NCI-H128 (cell line): Measurements from ENCODE around the gene NAAA.
"Not testable (repeated sequence)": the region's sequence is repeated elsewhere in the genome, so short reads cannot be mapped to it uniquely, and the experiment has no call there.

ENCODE experiments used
- DNase-seq: peaks from one replicate; lab custom pipeline; 2025; ENCODE audit not compliant: unreplicated experiment; lab: John Stamatoyannopoulos, UW

Gene NAAA

DNA sequence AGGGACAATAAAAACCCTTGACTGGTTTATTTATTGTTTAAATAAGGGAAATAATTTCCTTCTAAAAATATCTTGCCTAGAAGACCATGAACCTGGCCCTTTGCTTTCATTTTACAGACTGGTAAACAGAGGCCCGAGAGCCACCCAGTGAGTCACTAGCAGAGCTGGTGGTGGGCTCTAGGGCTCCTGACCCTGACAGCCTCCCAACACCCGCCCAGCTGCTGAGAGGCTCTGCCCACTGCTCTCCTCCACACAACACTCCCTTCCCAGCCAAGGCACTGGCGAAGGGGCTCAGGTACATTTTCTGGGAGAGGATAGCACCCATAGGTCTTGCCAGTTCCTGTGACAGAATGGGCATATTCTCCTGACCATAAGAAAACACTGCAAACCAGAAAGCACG is 20.5 kb downstream of the NAAA start:
- no peak for DNase-seq

DNA sequence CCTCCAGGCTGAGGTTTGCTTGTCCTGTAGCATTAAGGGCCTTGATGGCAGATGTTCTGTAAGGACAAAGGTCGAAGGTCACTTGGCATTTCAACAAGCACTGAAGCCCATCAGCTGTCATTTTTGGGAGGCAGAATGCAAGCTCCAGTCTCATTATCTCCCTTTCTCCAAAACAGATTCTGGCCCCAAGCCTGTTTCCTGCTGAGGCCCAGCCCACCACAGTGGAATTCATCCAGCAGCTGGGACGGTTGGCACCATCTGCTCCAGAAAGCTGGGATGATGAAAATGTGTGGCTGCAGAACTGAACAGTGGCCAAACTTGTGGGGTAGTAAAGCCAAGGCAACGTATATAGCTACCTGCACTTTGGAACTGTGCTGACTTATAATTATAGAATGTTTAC is 20.9 kb downstream of the NAAA start:
- DNase-seq = no peak

DNA sequence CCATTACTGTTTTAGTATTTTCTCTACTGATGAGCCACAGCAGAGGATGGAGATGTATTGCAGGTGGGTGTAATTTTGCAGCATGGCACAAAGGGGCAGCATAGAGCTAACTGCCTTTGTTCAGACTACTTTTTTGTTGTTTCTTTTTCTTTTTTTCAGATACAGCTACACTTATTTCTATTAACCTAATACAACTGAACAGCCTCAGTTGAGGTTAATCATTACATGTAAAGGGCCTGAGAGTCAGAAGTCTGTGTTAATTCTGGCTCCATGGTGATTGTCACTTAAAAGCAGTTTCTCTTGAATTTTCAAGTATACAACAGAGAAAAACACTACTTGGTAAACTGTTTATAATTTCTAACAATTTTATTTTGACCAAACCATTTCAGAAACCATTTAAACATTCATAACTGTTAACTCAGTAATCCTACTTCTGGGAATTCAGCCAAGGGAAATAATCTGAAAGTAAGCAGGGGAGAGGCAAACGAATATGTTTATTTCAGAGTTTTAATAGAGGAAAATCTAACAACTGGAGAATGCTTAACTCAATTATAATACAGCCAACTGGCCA is 24.6 kb downstream of the NAAA start:
- DNase-seq = no peak

DNA sequence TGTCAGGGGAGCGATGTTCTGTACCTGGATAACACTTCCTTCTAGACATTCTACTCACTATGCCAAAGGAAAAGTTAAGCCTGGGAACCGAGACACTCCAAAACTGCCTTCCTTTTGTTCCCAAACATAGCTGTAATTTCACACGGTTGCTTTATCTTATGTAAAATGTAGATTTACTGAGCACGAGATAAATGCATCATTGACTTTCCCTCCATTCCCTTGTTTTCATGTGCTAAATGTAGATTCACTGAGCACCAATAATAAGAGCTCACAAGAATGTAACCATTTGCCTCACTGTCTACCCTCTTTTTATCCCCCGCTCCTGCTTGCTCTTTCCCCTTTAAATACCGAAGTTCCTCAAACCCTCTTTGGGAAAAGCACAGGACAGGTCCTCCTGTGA is 27.8 kb downstream of the NAAA start:
- DNase-seq = no peak

DNA sequence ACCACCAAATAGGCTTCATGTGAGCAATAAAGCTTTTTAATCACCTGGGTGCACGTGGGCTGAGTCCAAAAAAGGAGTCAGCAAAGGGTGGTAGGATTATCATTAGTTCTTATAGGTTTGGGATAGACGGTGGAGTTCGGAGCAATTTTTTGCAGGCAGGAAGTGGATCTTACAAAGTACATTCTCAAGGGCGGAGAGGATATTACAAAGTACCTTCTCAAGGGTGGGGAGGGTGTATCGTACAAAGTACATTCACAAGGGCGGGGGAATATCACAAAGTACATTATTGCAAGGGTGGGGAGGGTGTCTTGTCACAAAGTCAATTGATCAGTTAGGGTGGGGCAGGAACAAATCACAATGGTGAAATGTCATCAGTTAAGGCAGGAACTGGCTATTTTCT is 30.0 kb downstream of the NAAA start:
- DNase-seq = not testable (repeated sequence)

DNA sequence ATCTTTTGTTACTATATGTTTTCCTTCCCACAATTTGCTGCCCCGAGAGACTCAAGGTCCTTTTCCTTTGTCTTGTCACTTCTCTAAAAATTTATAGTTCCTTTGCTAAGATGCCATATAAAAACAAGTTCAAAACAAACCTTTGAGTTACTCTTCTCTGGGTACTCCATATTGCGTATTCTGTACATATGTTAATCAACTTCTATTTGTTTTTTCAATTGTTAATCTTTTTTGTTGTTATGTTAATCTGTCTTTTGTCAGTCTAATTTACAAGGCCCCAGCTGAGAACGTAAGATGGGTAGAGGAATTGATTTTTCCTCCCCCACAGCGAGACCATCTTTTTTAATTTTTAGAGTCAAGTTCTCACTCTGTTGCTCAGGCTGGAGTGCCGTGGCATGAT is 31.4 kb downstream of the NAAA start:
- DNase-seq = no peak

DNA sequence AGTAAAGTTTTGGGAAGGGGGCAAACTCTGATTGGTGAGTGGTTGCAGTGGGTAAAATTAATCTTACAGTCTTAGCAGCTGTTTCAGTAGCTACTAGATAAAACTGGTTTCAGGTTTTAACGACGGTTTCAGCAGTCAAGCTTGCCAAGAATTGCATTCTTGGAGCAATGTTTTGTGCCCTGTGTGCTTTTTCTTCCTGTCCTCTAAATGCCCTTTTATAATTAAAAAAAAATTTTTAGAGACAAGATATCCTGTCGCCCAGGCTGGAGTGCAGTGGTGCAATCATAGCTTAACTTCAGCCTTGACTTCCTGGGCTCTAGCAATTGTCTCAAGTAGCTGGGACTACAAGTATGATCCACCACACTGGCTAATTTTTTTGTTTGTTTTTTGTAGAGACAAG is 32.3 kb downstream of the NAAA start:
- DNase-seq = no peak

DNA sequence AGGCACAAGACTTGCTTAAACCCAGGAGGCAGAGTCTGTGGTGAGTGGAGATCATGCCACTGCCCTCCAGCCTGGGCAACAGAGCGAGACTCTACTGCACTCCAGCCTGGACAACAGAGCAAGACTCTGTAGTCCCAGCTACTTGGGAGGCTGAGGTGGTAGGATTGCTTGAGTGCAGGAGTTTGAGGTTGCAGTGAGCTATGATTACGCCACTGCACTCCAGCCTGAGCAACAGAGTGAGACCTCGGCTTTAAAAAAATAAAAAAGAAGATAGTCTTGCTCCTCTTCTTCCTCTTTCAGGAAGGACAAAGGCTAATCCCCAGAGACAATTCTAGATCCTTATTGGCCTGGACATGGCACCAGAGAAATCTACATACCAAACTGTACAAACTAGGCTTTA is 32.8 kb downstream of the NAAA start:
- DNase-seq = no peak

DNA sequence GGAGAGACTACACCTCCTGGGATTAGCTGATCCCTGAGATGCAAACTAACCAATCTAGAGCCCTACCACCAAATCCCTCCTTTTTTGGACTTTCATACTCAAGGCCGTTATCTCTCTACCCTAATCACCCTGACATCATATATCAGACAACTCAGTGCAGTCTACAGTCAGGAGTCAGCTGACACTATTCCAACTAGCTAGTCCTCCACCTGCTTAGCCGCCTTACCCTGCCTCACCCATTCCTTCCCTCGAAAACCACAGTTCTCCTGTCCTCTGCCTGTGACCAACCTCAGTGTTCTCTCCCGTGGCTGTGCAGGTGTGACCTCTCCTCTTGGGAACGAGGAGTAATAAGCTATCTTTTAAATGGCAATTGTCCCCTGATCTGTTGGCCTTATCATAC is 36.7 kb downstream of the NAAA start:
- DNase-seq = no peak

DNA sequence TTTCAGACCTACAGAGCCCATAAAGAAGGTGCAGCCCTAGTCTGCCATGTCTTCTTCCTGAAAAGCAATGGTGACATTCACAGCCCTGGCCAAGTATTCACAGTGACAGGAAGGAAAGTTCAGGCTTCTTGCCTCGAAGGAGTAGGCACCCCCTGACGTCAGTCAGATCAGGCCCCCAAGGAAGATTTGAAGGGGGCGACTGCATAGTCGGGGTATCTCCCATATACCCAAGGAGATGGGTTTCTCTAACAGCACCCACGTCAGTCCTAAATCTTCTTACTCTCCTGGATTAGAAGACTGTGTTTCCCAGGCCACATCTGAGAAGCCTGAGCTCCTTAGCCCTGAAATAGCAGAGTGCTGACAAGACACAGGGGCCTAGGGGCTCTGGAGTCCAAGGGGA is 38.5 kb downstream of the NAAA start, which contains the start of gene PPEF2:
Gene PPEF2 (minus strand): TSS at position 101 of the 400 bp plus-strand sequence. CDS start 6,127 bp downstream, outside the sequence.
- DNase-seq = no peak

DNA sequence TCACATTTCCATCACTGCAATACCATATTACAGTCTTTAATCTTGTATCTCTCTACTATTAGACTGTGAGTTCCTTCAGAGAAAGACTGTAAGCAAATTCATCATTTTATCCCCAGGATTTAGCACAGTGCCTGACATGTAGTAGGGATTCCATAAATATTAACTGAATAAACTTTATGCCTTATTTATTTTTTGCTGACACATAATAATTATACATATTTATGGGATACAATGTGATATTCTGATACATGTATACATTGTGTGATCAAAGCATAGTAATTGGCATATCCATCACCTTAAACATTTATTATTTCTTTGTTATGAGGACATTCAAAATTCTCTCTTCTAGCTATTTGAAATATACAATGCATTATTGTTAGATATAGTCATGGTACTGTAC is 42.3 kb downstream of the NAAA start:
- DNase-seq = no peak

DNA sequence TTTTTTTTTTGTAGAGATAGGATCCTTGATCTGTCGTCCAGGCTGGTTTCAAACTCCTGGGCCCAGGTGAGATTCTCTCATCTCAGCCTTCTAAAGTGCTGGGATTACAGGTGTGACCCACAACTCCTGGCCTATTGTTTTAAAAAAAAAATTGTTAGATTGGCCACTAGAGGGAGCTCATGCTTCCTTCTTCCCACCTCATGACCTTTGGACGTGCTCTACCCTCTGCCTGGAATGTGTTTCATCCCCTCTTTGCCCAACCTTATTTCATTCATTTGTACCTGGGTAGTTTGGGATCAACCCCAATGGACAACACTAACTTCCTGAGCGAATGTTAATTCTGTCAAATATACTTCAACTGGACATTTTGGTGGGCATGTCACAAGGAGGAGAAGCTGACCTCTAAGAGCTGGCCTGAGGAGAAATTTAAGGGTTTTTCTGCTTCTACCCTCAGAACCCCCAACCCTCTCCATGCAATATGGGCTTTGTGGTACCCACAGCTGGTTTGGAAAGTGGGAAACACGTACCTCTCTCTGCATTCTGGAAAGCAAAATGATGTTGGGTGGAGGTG is 45.0 kb downstream of the NAAA start:
- no peak for DNase-seq

DNA sequence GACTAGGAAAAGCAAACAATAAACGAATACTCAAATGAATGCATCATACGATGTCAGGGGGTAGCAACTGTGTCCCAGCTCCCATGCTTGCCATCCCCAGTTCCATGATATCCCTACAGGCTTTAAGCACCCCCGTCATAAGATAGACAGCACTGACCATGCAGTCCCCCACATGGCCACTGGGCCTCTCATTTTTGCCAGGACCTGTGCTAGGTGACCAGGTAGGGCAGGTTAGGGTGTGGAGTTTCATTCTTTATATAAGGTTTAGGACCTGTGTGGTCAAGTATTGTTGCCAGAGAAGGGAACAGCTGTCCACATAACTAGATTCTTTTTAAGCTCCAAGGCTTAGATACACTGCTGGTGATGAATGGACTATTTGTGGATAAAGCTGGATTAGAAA is 48.3 kb downstream of the NAAA start:
- no peak for DNase-seq

DNA sequence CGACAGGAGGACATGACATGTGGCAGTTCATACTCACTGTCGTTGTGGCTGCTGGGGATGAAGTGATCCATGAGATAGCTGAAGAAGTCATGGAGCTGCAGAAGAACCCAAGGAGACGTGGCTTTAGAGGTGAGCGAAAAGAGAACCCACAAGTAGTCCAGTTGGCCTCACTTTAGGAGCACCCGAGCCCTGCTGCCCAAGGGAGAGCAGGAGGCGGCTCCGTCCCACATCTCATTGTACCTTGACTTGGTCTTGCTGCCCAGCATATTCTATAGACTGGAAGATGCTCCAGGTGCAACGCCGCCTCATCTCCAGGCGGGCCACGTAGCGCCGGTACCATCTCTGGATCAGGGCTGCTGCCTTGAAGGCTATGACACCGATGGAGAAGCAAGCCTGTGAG is 49.2 kb downstream of the NAAA start:
- DNase-seq = no peak

DNA sequence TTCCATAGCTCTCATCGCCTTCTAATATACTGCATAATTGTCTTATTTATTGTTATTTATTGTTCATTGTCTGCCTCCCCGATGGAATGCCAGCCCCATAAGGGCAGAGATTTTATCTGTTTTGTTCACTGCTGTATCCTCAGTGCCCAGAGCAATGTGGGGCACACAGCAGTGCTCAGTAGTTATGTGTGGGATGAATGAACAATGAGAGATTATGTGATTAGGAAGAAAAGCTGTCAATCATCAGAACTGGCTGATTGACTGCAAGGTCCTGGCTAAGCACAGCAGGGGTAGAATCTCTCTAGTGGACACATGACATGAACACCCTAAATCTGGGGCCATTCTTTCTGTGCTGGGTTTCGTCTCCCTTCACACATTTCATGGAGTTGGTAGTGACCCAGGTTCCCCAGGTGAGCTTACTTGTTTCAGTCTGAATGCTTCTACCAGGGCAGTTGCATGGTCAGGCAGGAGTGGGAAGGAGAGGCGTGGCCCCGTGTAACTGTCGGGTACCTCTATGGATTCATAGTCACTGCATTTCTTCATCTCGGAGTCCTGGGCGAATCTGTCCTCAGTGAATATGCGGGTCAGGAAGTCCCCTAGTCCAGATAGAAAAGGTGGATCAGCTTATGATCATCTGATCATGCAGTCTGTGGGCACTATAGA is 51.1 kb downstream of the NAAA start:
- DNase-seq = no peak

DNA sequence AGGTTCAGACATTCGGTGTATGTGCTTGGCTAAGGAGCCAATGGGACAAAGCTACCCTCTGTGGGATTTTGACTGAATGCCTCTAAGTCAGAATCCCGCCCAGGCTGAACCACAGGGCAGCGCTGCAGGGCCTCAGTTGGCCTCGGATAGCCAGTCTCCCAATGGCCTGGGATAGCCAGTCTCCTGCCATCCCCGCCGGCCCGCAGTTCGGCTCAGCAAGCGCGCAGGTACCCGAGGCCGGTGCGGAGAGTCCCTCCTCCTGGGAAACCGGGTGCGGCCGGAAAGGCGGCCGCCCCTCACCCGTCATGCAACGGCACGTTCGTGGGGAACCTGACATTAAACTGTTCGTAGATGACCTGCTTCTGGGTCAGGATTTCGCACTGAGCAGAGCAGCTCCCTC is 54.7 kb downstream of the NAAA start:
- DNase-seq = no peak

DNA sequence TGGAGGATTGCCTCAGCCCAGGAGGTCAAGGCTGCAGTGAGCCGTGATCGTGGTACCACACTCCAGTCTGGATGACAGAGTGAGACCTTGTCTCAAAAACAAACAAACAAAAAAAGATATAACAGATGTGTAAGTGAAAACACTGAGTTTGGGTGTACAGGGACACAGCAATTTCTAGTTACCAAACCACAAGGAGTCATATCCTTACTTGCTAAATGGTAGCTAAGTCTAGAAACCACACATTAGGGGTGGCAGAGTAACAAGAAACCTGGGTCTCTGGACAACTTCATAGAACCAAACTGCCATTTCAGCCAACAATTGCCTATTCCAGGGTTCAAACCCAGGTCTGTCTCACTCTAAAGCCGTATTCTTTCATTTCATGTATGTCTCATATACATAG is 59.3 kb downstream of the NAAA start:
- DNase-seq = no peak

DNA sequence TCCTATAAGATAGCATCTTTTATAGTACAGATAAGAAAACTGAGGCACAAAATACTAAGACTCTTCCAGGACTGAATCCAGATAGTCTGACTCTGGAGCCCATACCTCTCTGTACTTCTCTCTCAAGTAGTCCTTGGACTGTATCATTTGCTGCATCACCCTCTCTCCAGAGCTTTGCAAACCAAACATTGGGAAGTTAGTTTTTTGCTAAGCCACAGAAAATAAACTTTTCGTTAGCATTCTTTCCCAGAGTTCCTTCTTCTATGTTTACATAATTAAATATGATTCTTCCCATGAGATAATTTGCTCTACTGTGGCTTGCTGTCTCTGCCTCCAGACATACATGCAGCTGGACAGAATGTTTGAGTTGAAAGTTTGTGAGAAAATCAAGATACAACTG is 60.5 kb downstream of the NAAA start:
- no peak for DNase-seq

DNA sequence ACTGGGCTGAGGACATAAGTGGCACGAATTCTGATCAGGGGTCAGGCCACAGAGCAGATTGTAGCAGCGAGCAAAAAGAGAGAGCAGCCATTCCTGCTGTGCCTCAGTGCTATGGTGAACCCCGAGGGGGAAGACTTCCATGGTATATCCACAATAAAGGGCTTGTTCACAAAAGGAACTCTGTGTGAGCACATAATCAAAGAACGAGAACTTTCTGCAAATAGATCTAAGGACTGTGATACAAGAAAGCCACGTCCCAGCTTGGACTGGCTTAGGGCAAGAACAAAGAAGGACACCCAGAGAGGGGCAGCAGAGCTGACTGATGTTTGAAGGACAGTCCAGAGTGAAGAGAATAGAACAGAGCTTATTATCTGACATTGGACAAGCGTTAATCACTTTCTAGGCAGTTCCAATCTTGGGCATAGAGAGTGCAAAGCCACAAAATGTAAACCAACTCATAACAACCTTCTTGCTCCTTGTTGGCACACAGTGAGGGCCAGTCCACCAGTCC is 62.5 kb downstream of the NAAA start:
- DNase-seq = no peak

DNA sequence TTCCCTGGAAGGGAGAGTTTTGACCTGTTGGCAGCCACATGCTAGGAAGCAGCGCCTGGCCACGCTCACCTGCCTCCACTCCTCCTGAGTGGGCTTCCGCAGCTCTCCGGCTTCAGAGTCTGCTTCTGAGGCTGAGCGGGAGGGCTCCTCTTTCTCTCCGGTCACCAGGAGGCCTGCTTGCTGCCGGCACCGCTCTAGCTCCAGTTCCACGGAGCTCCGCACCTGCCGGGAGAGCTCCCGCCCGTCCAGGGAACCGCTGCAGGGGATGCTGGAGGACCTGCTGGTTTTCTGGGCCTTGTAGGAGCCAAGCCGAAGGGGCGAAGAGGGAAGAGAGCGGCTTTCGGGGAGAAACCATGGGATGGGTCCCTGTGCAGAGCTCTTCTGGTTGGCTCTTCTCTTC is 64.6 kb downstream of the NAAA start:
- no peak for DNase-seq

DNA sequence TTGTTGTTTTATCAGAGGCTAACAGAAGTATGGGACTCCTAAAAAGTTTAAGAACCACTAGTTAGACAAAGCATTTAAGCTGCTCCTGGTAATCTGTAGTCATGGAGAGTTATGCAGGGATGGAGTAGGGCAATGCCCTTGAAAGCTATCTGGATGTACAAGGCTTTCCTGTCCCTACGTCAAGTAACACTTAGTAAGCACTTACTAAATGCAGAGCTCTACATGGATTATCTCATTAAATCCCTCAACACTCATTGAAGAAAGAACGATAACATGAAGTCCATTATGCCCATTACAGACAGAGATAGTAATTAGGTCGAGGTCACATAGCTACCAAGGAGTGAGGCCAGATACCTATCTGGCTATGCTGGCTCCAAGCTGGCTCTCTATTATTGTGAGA is 71.7 kb downstream of the NAAA start:
- no peak for DNase-seq

DNA sequence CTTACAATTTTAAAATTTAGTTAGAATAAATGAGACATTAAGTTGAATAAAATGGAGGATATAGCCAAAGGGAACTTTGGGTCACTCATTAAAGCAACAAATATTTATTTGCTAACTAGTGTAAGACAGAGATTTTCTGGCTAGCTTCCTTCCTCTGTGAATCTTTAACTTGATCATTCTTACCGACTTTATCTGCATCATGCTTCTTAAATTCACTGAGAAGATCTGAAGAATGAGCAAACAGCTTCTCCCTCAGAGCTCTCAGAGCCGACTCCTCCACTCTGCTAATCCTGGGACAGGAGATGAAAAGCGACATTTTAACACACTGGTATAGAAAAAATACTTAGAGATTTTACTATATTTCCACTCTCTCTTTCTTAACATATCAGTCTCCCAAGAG is 73.7 kb downstream of the NAAA start:
- DNase-seq = no peak
